K562 (cell line): ENCODE measurements around the gene YBX3. TPM values are rescaled to one million over a fixed set of nuclear protein-coding genes. Genes with fewer than 3 reads are reported as not detected.

Source experiments
- CBX3 ChIP-seq, 2 experiments: IDR thresholded peaks; 1 replicate in 1 of 2; 2 replicates in 1 of 2; pipeline ENCODE4 v1.6.1; 2012; ENCODE audit warnings: inconsistent platforms in 2 of 2, low read length in 2 of 2, borderline replicate concordance in 1 of 2, control low read depth in 1 of 2
- CEBPZ ChIP-seq: fragments of 150-350 bp; IDR thresholded peaks from 2 replicates; pipeline ENCODE4 v1.6.1; 2014; ENCODE audit warnings: low read depth, mild to moderate bottlenecking, low read length, borderline replicate concordance
- FOXK2 ChIP-seq, 2 experiments: fragments of 450-650 bp; IDR thresholded peaks in 1 of 2; conservative IDR thresholded peaks in 1 of 2; 2 replicates each; pipeline ENCODE4 v1.6.1; 2016; ENCODE audit warnings: low read depth in 2 of 2, mild to moderate bottlenecking in 1 of 2
- HMBOX1 ChIP-seq: sonication (generic); IDR thresholded peaks from 2 replicates; pipeline ENCODE4 v1.6.1; 2016
- IRF9 ChIP-seq: fragments of 450-650 bp; IDR thresholded peaks from 2 replicates; pipeline ENCODE4 v1.6.1; 2016; ENCODE audit warnings: missing biosample characterization, missing genetic modification characterization
- PML ChIP-seq: IDR thresholded peaks from 2 replicates; pipeline ENCODE4 v1.6.1; 2012; ENCODE audit warnings: low read length, inconsistent platforms
- USF2 ChIP-seq: sonication (generic); formaldehyde crosslinking; IDR thresholded peaks from 2 replicates; pipeline ENCODE4 v1.5.0; 2020; ENCODE audit warnings: missing genetic modification reagents
- ZNF316 ChIP-seq: fragments of 450-650 bp; IDR thresholded peaks from 2 replicates; pipeline ENCODE4 v1.6.1; 2016
- ZNF318 ChIP-seq, 2 experiments: fragments of 450-650 bp; IDR thresholded peaks; 2 replicates each; pipeline ENCODE4 v1.6.1; 2016; ENCODE audit warnings: mild to moderate bottlenecking in 2 of 2, borderline replicate concordance in 1 of 2, low read depth in 1 of 2, moderate library complexity in 1 of 2
- polyA plus RNA-seq, 8 experiments: library from polyadenylated mRNA; depleted of rRNA in 4 of 8; stranded (reverse) in 5 of 8; unstranded in 3 of 8; fragments of >200 nt; fragmentation: Nextera tagmentation in 2 of 8; fragmentation: Illumina TruSeq in 1 of 8; extraction: Ambion mirVana in 2 of 8; extraction: Trizol in 1 of 8; gene quantifications; 2 replicates each; pipeline versions ENCODE4 v1.2.1 to v1.2.3, GENCODE V29; 2011 to 2014; ENCODE audit warnings: inconsistent platforms in 1 of 8, missing spikeins in 1 of 8
- total RNA-seq, 7 experiments: library from RNA; depleted of rRNA in 6 of 7; stranded (reverse); fragments of >200 nt in 6 of 7; fragmentation: Illumina TruSeq in 2 of 7; extraction: Trizol in 2 of 7; gene quantifications; 2 replicates each; pipeline versions ENCODE4 v1.2.1 to v1.2.3, GENCODE V29; 2011 to 2021; ENCODE audit warnings: low replicate concordance in 1 of 7

The YBX3 gene
- total and polyA plus RNA-seq, 9 of the 15 experiments (the other 6 are each of a cell fraction or from before 2014, with no cell fraction given) = 47.0 to 239 (median 81.5) TPM

- TF ChIP-seq ZNF318 (IDR thresholded peaks at IDR 0.05; ENCODE audit: borderline replicate concordance in 1 of 2, low read depth in 1 of 2) = no peak
- no peak for TF ChIP-seq USF2
- peak; percentile 25; the same call in 1 of the 2 replicates for TF ChIP-seq HMBOX1
- no peak for TF ChIP-seq CBX3 (IDR thresholded peaks at IDR 0.05; ENCODE audit: borderline replicate concordance in 1 of 2, low read length in 2 of 2)
- TF ChIP-seq IRF9 = no peak
- 0 out of 2 replicates have a peak, but pooled peaks have one; percentile 50 for TF ChIP-seq PML
- no peak for TF ChIP-seq CEBPZ
- TF ChIP-seq FOXK2 (conservative IDR thresholded peaks at IDR 0.05 in 1 of 2, IDR thresholded peaks at IDR 0.05 in 1 of 2; ENCODE audit: low read depth in 2 of 2) = peak in 1 of 2 experiments; percentile 45; a peak in 1 of 4 replicates
- peak; percentile 75 for TF ChIP-seq ZNF316
Measured at GRCh38 chr12:10739157-10740118, 16.3 kb upstream of the YBX3 start (continued).
